Activated CD8-positive, alpha-beta memory T cell treated with anti-CD3 and anti-CD28 coated beads for 36 hours (primary cell): ENCODE results near the gene CCNA1. TPM values are rescaled to one million over a fixed set of nuclear protein-coding genes. Genes with fewer than 3 reads are reported as not detected.

Source experiments
- CTCF ChIA-PET: fragments of 350-600 bp; sonication (Branson Sonifier 250); formaldehyde crosslinking; loops from one replicate; lab custom pipeline; 2021; ENCODE audit warnings: antibody characterized with exemption; lab: Charles Lee
- POLR2A ChIA-PET: fragments of 350-600 bp; sonication (Branson Sonifier 250); formaldehyde crosslinking; loops from one replicate; lab custom pipeline; 2021; ENCODE audit warnings: antibody characterized with exemption; lab: Charles Lee
- total RNA-seq, 2 experiments: library from RNA; stranded (reverse); gene quantifications; one replicate each; pipeline ENCODE4 v1.2.3, GENCODE V29; 2021

Gene CCNA1
- under 1 TPM; 0.10 to 0.11 TPM for total RNA-seq

DNA sequence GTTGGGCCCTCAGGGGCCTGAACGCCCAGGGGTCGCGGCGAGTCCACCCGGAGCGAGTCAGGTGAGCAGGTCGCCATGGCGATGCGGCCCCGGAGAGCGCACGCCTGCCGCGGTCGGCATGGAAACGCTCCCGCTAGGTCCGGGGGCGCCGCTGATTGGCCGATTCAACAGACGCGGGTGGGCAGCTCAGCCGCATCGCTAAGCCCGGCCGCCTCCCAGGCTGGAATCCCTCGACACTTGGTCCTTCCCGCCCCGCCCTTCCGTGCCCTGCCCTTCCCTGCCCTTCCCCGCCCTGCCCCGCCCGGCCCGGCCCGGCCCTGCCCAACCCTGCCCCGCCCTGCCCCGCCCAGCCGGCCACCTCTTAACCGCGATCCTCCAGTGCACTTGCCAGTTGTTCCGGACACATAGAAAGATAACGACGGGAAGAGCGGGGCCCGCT, at the start of gene CCNA1:
Gene CCNA1 (plus strand): TSS at position 390 of the 439 bp plus-strand sequence. CDS start 562 bp downstream, outside the sequence.
- ChIA-PET POLR2A (no interaction called here), CTCF (no interaction called here)

DNA sequence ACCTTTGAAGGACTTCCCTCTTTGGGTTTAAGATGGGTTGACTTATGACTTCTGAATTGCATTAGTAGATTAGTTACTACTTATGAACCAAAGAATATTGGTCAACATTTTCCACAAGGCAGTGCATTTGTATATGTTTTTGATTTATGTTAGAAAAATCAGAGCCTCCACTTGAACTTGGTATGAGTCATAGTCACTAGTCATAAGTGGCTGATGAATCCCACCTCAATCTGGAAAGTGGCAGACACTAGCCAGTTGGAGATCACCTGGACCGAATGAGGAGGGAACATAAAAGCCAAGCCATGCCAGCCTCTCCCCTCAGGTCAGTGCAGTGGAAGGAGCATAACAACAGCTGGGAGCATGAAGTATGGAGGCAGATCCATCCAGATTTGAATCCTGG, 46.8 kb upstream of the CCNA1 start:
- POLR2A ChIA-PET: no interaction called here

DNA sequence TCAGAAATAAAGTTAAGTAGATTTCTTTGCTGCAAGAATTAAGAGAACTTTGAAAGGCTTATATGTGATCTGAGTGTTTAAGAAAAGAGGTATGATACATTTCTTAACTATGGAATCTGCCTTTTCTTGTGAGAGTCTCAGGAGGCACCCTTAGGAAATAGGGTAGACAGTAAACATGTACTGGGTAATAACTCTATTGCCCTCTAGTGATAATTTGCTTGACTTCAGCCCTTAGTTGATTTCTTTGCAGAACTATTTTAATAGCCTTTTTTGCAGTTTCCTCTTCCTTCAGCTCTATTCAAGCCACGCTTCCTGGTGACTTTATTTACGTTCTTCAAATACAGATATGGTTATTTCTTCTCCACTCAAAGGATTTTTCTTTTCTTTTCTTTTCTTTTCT, 37.0 kb upstream of the CCNA1 start:
- CTCF ChIA-PET: interaction anchor here (0.7 kb wide), 1 partner anchor 49 kb away, joined by 3 read pairs; the partner anchor contains the start of gene SPART
- POLR2A ChIA-PET: no interaction called here

More for the DNA sequence above, 46.8 kb upstream of the CCNA1 start:
- CTCF ChIA-PET: no interaction called here

DNA sequence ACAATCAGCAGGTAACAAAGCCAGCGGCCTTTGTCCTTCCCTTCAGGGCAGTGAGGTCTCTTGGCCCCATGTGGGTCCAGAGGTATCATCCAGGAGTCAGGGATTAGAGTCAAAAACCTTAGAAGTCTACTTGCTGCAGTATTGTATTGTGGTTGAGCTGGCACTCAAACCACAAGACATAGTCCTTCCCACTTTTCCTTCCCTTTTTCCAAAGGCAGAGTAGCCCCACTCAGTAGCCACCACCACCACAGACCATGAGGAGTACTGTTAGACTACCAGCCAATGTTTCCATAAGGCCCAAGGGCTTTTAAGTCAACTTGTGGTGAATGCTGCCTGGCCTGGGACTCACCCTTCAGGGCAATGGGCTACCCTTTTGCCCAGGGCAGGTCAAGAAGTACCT, 27.1 kb upstream of the CCNA1 start:
- CTCF ChIA-PET: no interaction called here
- POLR2A ChIA-PET: no interaction called here

DNA sequence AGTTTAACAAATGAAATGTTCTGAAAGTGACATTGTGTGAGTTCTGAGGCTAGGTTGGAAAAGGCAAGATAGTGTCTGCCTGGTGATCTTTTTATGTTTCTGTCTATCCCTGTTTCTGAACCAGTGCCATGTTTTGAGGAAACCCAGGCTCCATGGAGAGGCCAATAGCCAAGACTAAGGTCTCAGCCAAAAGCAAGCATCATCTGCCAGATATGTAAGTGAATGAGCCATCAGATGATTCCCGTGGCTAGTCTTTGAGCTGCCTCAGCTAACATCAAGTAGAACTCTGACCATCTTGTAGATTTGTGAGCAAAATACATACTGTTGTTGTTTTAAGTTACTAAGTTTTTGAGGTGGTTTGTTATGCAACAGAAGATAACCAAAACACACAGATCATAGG, 19.6 kb upstream of the CCNA1 start:
- POLR2A ChIA-PET: no interaction called here
- CTCF ChIA-PET: no interaction called here

DNA sequence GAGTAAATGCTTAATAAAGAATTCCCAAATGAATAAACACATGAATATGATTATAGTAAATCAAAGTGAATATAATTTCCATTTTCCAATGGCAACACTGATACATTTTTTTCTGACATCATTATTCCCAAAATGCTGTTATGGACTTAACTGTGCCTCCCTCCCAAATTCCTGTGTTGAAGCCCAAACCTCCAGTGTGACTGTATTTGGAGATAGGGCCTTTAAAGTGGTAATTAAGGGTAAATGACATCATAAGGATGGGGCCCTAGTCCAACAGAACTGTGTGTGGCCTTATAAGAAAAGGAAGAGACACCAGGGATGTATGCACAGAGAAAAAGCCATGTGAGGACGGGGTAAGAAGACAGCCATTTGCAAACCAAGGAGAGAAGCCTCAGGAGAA, 19.1 kb upstream of the CCNA1 start:
- CTCF ChIA-PET: no interaction called here
- POLR2A ChIA-PET: no interaction called here

DNA sequence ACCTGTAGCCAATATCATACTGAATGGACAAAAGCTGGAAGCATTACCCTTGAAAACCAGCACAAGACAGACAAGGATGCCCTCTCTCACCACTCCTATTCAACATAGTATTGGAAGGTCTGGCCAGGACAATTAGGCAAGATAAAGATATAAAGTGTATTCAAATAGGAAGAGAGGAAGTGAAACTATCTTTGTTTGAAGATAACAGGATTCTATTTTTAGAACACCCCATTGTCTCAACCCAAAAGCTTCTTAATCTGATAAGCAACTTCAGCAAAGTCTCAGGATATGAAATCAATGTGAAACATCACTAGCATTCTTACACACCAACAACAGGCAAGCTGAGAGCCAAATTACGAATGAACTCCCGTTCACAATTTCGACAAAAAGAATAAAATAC, 17.8 kb upstream of the CCNA1 start:
- ChIA-PET CTCF (no interaction called here), POLR2A (no interaction called here)

DNA sequence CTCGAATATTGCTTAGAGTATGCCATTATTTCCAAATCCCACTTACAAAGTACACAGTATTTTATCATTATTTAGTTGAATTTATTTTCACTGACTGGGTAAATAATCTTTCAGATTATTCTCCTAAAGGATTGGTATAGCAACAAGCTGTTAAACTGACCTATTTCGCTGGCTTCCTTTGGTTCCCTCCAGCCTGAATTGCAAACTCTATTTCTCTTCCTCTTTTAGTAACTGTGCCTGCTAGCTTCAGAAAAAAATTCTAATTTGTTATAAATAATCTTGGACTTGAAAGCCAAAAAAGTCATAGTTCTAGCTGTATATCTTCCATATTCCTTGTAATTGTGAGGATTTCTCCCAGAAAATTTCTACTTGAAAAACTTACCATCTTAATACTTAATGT, 15.0 kb upstream of the CCNA1 start:
- ChIA-PET CTCF (no interaction called here), POLR2A (no interaction called here)

DNA sequence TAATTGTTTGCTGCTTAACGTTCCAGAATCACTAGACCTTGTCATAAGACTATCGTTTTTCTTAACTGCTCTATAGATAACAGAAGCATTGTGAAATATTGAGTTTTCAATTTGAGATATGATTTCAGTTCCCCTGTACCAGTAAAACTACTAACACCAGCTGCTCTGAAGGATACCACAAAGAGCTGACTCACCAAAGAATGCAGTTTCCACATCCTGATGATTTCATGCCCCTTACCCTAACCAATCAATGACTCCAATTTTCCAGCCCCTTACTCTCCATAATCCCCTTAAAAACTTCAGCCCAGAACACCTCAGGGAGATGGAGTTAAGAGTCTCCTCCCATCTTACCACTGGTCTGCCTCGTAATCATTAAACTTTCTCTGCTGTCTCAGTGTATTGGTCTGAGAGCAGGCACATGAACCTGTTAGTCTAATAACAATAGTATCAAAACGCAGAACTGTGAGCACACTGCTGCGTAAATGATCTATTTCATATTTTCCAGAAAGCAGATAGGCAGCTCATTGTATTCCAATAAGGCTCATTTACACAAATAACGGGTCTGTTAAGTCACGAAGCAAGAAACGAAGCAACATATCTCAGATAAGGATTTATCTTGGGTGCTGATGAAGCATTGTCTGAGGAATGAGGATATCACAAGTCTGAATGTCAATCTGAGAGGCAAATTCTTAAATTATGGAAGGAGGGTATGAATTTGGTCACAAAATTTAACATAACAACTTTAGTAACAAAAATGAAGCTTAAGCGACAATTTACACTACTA, 14.1 kb upstream of the CCNA1 start:
- ChIA-PET POLR2A (no interaction called here), CTCF (no interaction called here)

DNA sequence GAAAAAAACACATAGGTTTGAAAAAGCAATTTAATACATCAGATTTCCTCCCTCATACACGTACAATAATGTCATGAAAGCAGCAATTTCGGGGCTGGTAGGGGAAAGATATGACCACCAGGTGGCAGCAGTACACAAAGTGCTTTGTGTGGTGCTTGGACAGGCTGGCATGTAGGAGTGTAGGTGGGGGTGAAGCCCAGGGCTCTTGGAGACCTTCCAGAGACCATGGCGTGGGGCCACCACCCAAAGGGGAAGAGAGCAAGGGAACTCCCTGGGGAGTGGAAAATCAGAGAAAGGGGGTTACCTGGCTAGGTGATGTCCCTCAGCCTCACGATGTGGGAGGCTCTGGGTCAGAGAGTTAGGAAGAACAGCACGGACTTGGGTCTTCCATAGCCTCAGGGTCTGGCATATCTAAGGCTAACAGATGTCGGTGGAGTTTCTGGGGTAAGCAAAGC, 11.8 kb upstream of the CCNA1 start:
- ChIA-PET CTCF (interaction anchor here (0.6 to 1.2 kb wide), 2 partner anchors 316 to 552 kb away, joined by 3 read pairs; no protein-coding TSS in a partner anchor), POLR2A (no interaction called here)

DNA sequence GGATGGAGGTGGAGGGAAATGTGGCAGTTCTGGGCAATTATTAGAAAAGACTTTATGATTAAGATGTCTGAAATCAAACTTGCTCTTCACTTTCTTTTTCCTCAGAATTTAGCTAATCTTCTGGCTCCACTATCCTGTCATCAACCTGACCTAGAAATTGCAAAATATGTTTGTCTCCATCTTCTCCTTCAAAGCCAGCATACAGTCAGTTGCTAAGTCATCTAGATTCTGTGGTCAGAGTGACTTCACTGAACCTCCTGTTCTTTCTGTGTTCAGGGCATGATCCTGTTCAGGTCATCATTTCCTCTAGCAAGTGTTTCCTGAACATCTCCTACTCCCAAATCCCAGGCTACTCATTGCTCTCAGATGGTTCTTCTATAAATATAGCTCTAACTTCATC, 10.8 kb upstream of the CCNA1 start:
- CTCF ChIA-PET: no interaction called here
- POLR2A ChIA-PET: no interaction called here

DNA sequence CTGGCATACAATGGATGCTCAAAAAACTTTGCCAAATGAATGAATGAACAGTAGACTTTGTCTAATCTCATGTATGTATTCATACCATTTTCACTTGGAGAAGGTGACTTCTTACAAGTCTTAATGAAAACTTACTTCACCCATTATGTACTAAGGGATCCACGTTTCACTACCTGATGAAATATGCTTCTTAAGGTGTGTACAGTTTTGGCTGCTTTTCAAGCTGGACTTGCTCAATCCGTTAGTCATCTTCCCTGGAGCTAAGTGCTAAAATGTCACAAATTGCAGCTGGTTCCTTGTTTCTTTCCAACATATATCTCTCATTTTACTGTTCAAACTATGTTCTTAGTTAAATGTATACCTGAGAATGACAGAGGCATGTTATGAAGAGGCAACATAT, 4.2 kb upstream of the CCNA1 start:
- CTCF ChIA-PET: no interaction called here
- POLR2A ChIA-PET: no interaction called here

DNA sequence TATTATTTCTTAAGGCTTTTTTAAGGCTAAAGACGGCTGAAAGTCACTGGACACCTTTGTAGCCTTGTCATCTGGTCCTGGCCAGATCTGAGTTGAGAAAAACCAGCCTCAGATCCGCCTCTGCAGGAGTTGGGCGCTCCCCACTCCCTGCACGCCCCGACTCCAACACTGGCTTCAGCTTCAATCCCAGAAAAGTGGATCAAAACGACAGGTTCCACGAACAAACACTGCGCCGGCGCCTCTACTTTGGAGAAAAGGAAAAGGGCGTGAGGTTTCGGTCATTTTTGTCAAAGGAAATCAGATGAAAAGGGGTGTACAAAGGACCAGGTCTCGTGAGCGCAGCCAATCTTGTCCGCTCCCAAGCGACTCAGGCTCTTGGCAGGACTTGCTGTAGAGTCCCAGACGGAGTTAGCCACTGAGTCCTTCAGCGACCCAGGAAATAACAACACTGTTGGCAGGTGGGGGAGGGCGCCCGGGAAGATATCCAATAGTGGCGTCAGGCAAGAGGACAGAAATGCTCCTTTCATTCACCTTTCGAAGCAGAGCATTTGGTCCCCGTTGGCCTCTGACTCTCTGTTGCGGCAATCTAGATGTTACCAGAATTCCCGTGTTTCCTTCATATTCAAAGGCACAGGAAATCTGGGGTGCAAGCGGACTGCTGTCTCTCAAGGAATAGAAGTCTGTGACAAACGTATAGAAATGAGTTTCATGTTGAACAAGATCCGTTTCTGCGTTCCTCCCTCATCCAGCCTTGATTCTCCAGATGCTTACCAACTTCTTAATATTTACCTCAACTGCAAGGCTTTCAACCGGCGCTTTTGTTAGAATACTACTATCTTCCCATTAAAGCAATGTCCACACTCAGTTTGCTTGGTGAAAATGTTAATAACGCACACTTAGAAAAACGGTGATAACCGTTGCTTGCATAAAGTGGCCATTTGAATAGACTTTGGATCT, 1.8 kb upstream of the CCNA1 start:
- CTCF ChIA-PET: no interaction called here

DNA sequence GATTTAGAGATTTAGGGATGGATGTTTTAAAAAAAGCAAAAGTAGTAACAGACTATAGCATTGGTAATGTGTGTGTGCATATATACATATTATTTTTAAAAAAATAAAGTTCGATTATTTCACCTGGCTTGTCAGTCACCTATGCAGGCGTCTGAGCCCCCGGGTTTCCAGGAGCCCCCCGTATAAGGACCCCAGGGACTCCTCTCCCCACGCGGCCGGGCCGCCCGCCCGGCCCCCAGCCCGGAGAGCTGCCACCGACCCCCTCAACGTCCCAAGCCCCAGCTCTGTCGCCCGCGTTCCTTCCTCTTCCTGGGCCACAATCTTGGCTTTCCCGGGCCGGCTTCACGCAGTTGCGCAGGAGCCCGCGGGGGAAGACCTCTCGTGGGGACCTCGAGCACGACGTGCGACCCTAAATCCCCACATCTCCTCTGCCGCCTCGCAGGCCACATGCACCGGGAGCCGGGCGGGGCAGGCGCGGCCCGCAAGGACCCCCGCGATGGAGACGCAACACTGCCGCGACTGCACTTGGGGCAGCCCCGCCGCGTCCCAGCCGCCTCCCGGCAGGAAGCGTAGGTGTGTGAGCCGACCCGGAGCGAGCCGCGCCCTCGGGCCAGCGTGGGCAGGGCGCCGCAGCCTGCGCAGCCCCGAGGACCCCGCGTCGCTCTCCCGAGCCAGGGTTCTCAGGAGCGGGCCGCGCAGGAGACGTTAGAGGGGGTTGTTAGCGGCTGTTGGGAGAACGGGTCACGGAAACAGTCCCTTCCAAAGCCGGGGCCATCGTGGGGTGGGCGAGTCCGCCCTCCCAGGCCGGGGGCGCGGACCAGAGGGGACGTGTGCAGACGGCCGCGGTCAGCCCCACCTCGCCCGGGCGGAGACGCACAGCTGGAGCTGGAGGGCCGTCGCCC, 840 bp upstream of the CCNA1 start:
- ChIA-PET CTCF (no interaction called here), POLR2A (no interaction called here)

More for the DNA sequence above, 1.8 kb upstream of the CCNA1 start:
- POLR2A ChIA-PET: no interaction called here

DNA sequence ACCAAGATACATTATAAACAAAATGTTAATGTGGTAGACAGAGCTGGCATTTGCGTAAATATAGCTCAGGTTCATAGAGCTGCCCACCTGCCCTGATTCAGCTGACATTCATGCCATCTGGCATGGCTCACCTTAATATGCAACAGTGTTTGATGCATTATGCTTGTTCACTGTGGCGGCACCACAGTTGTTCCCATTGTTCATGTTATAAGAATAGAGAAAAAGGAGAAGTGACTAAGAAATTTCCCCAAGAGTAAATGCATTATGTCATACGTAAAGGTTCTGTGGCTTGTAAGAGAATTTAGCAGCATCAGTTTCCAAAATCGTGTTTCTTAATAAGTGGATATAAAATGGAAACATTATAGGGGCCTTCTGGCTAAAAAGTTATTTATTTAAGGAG, 4.5 kb downstream of the CCNA1 start:
- CTCF ChIA-PET: no interaction called here

DNA sequence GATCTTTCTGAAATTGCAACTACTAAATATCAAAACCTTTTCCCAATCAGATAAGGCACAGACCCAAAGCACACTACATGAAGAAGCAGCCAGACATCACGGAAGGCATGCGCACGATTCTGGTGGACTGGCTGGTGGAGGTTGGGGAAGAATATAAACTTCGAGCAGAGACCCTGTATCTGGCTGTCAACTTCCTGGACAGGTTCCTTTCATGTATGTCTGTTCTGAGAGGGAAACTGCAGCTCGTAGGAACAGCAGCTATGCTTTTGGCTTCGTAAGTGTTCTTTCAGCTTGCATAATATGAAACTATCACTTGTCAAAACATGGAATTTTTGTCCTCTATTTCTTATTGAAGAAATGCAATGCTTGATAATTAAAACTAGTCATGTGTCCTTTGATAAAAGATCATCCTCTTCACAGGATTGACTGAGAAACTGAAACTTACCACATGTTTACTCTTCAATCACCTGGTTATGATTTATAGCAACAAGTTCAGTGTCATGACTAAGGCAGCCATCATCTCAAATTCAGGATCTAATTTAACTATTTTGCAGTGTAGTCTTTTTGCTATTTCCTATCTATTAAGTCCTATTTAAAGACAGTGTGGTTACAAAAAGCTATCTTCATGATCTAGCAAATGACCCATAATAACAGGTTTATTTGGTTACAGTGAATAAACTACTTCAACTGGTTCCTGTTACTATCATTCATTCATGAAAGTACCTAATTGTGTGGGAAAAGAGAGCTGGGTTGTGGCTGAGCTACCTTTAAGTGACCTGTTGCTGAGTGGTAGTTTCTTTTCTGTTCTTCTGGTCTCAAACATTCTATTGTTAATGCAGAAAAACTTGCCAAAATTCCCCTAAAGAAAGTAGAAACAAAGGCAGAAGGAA, 6.5 kb downstream of the CCNA1 start:
- CTCF ChIA-PET: no interaction called here
- POLR2A ChIA-PET: no interaction called here

More for the DNA sequence above, 4.5 kb downstream of the CCNA1 start:
- POLR2A ChIA-PET: no interaction called here

DNA sequence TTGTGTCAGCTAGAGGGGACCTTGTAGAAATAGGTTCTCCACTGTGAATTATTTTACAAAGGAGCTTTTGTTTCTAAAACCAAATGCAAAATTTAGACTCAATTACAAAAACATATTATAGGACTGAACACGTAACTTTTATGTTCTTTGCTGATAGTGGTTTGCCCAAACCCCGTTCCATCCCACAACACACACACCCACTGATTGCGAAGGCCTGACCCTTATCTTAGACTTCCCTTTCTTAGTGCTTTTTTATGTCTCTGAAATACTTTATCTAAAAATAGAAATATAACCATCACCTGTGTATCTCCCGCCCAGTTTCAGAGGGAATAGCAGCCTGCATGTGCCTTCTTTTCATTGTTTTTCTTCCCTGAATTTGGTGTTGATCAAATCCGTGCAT, 13.0 kb downstream of the CCNA1 start:
- ChIA-PET CTCF (interaction anchor here (0.6 kb wide), 1 partner anchor 170 kb away, joined by 3 read pairs; no protein-coding TSS in a partner anchor), POLR2A (no interaction called here)

DNA sequence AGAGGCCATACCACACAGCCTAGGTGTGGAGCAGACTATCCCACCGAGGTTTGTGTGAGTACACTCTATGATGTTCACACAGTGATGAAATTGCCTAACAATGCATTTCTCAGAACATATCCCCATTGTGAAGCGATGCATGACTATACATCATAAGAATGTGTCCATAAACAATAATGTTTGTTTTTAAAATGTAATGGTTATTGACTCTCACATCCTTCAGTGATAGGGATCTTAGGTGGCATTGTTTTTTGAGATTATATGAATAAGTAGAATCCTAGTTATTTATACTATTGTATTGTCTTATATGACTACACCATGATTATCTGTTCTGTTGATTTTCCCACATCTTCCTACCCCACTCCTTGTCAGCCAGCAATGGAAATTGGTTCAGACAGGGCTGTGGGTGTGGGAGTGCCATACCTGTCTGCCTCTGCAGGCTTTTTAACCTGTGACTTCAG, 13.6 kb downstream of the CCNA1 start:
- ChIA-PET CTCF (no interaction called here), POLR2A (no interaction called here)
